GM12878 (cell line): ENCODE results near the gene CCNL1.

Experiments used
- CBFB ChIP-seq: IDR thresholded peaks from 2 replicates; pipeline ENCODE4 v1.6.1; 2016; ENCODE audit warnings: antibody characterized with exemption, low read depth
- CBX5 ChIP-seq: sonication (generic); IDR thresholded peaks from 2 replicates; pipeline ENCODE4 v1.6.1; 2016; ENCODE audit warnings: low read depth, moderate library complexity, mild to moderate bottlenecking, inconsistent platforms
- CREB1 ChIP-seq: IDR thresholded peaks from 2 replicates; pipeline ENCODE4 v1.6.1; 2012; ENCODE audit warnings: low read depth, mild to moderate bottlenecking, inconsistent platforms
- CTCF ChIP-seq, 3 experiments: IDR thresholded peaks in 2 of 3; conservative IDR thresholded peaks in 1 of 3; 2 replicates each; pipeline ENCODE4 v1.5.1; 2011; ENCODE audit warnings: low read depth in 3 of 3, low read length in 3 of 3, mild to moderate bottlenecking in 3 of 3, control low read depth in 2 of 3, moderate library complexity in 2 of 3, inconsistent platforms in 1 of 3, mixed read lengths in 1 of 3; ENCODE audit not compliant: control insufficient read depth in 2 of 3, insufficient read depth in 1 of 3; ENCODE audit errors: extremely low read depth in 1 of 3
- EZH2 ChIP-seq: IDR thresholded peaks from 2 replicates; pipeline ENCODE4 v1.6.1; 2012; ENCODE audit warnings: low read depth, mild to moderate bottlenecking, control low read depth, inconsistent platforms, low read length, borderline replicate concordance; ENCODE audit not compliant: control insufficient read depth
- FOS ChIP-seq: IDR thresholded peaks from 3 replicates; pipeline ENCODE4 v1.6.1; 2011; ENCODE audit warnings: borderline replicate concordance; ENCODE audit not compliant: insufficient read length; ENCODE audit errors: extremely low read depth
- POLR2A ChIP-seq: IDR thresholded peaks from 2 replicates; pipeline ENCODE4 v1.6.1; 2011; ENCODE audit warnings: low read depth, mild to moderate bottlenecking, low read length
- POLR2AphosphoS5 ChIP-seq: IDR thresholded peaks from 2 replicates; pipeline ENCODE4 v1.6.1; 2011; ENCODE audit warnings: mild to moderate bottlenecking, low read length, inconsistent platforms
- SMC3 ChIP-seq: IDR thresholded peaks from 2 replicates; pipeline ENCODE4 v1.6.1; 2011; ENCODE audit warnings: low read length, improper control_type of control experiment, borderline replicate concordance
- TAF1 ChIP-seq: IDR thresholded peaks from 2 replicates; pipeline ENCODE4 v1.6.1; 2011; ENCODE audit warnings: mild to moderate bottlenecking, low read depth, low read length, borderline replicate concordance
- USF2 ChIP-seq: IDR thresholded peaks from 2 replicates; pipeline ENCODE4 v1.6.1; 2011; ENCODE audit warnings: low read depth, low read length, improper control_type of control experiment, borderline replicate concordance
- YY1 ChIP-seq: IDR thresholded peaks from 2 replicates; pipeline ENCODE4 v1.6.1; 2011; ENCODE audit warnings: low read depth, mild to moderate bottlenecking, low read length
- ZBED1 ChIP-seq: IDR thresholded peaks from 2 replicates; pipeline ENCODE4 v1.6.1; 2016; ENCODE audit warnings: borderline replicate concordance
- TF ChIP-seq, protein P1 (sequence below): IDR thresholded peaks from 2 replicates; pipeline ENCODE4 v1.6.1; 2012; ENCODE audit warnings: mild to moderate bottlenecking, low read depth, low read length

GRCh38 chr3:157132341-157132740 lies 27.6 kb downstream of the CCNL1 start:
- TF ChIP-seq, protein P1, sequence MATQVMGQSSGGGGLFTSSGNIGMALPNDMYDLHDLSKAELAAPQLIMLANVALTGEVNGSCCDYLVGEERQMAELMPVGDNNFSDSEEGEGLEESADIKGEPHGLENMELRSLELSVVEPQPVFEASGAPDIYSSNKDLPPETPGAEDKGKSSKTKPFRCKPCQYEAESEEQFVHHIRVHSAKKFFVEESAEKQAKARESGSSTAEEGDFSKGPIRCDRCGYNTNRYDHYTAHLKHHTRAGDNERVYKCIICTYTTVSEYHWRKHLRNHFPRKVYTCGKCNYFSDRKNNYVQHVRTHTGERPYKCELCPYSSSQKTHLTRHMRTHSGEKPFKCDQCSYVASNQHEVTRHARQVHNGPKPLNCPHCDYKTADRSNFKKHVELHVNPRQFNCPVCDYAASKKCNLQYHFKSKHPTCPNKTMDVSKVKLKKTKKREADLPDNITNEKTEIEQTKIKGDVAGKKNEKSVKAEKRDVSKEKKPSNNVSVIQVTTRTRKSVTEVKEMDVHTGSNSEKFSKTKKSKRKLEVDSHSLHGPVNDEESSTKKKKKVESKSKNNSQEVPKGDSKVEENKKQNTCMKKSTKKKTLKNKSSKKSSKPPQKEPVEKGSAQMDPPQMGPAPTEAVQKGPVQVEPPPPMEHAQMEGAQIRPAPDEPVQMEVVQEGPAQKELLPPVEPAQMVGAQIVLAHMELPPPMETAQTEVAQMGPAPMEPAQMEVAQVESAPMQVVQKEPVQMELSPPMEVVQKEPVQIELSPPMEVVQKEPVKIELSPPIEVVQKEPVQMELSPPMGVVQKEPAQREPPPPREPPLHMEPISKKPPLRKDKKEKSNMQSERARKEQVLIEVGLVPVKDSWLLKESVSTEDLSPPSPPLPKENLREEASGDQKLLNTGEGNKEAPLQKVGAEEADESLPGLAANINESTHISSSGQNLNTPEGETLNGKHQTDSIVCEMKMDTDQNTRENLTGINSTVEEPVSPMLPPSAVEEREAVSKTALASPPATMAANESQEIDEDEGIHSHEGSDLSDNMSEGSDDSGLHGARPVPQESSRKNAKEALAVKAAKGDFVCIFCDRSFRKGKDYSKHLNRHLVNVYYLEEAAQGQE: no peak
- TF ChIP-seq CBX5: no peak
- TF ChIP-seq TAF1: no peak
- TF ChIP-seq CTCF (IDR thresholded peaks at IDR 0.05 in 2 of 3, conservative IDR thresholded peaks at IDR 0.05 in 1 of 3; ENCODE audit: control insufficient read depth in 2 of 3, extremely low read depth in 1 of 3, insufficient read depth in 1 of 3, low read depth in 3 of 3, low read length in 3 of 3): no peak
- TF ChIP-seq SMC3: no peak
- no peak for TF ChIP-seq YY1
- no peak for TF ChIP-seq EZH2
- no peak for TF ChIP-seq POLR2A
- no peak for TF ChIP-seq CBFB
- TF ChIP-seq USF2: no peak
- no peak for TF ChIP-seq POLR2AphosphoS5
- no peak for TF ChIP-seq FOS
- TF ChIP-seq CREB1: no peak
- TF ChIP-seq ZBED1: no peak
